SKM-1 treated with dmso at 0.1 percent for 144 hours (cell line): ENCODE results near the gene TANC1.
"Not testable (repeated sequence)": the region's sequence is repeated elsewhere in the genome, so short reads cannot be mapped to it uniquely, and the experiment has no call there.

Experiments
- DNase-seq: peaks from one replicate; lab custom pipeline; 2025; ENCODE audit not compliant: unreplicated experiment; lab: John Stamatoyannopoulos, UW

The TANC1 gene

GRCh38 chr2:159134979-159135378 is 166.5 kb downstream of the TANC1 start:
- DNase-seq, result no peak

- no peak for DNase-seq
Observed at GRCh38 chr2:159136391-159136790, 168.0 kb downstream of the TANC1 start.

GRCh38 chr2:159137511-159138241 is 169.2 kb downstream of the TANC1 start:
- no peak for DNase-seq

GRCh38 chr2:159138642-159139182 is 170.3 kb downstream of the TANC1 start:
- no peak for DNase-seq

GRCh38 chr2:159139216-159139933 is 170.9 kb downstream of the TANC1 start:
- no peak for DNase-seq

- peak; percentile 2 for DNase-seq
Observed at GRCh38 chr2:159140070-159140769, 171.8 kb downstream of the TANC1 start.

GRCh38 chr2:159140821-159141220 is 172.4 kb downstream of the TANC1 start:
- not testable (repeated sequence) for DNase-seq

- no peak for DNase-seq
Observed at GRCh38 chr2:159144776-159145614, 176.6 kb downstream of the TANC1 start.

- DNase-seq, result no peak
Observed at GRCh38 chr2:159145745-159146354, 177.4 kb downstream of the TANC1 start.

- DNase-seq, result no peak
Observed at GRCh38 chr2:159146996-159147666, 178.7 kb downstream of the TANC1 start.

- no peak for DNase-seq
Observed at GRCh38 chr2:159147690-159148089, 179.2 kb downstream of the TANC1 start.

- DNase-seq, result no peak
Observed at GRCh38 chr2:159148901-159149300, 180.5 kb downstream of the TANC1 start.

- DNase-seq, result no peak
Observed at GRCh38 chr2:159149747-159150146, 181.3 kb downstream of the TANC1 start.

GRCh38 chr2:159150280-159150746 is 181.9 kb downstream of the TANC1 start:
- no peak for DNase-seq

GRCh38 chr2:159151198-159152127 is 183.0 kb downstream of the TANC1 start:
- DNase-seq, result no peak

- no peak for DNase-seq
Observed at GRCh38 chr2:159152128-159152778, 183.8 kb downstream of the TANC1 start.

- DNase-seq, result no peak
Observed at GRCh38 chr2:159153063-159153462, 184.6 kb downstream of the TANC1 start.

- DNase-seq, result peak; percentile 12
Observed at GRCh38 chr2:159153463-159153862, 185.0 kb downstream of the TANC1 start.
